HG03064 (cell line): ENCODE measurements around the gene MZF1.

Source experiments
- ATAC-seq: cut with Tn5 transposase; IDR thresholded peaks from one replicate; pipeline ENCODE4 v1.9.1; 2021; ENCODE audit warnings: low read depth; ENCODE audit not compliant: unreplicated experiment

MZF1 gene

DNA sequence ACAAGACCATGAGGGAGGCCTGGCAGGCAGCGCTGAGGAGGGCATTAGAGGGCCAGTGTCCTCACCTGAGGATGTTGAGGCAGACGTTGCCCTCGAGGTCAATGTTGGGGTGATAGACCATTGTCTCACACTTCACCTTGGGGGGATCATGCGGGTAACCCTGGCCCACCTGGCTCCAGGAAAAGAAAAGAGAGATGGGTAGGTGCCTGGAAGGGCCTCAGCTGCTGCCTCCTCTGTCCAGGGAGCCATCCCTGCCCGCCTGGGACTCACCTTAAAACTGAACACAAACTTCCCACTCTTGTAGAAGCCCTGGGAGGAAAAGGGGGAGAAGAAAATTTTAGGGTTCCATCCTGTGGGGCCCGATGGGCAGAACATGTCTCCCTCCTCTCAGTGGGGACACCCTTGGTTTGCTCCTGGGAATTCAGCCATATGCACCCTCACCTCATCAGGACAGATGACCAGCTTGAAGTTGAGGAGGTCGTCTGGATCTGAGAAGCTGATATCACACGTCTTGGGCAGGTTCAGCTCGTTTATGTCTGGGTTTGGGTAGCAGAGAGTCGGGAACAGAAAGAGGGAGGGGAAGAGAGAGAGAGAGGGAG, 16.4 kb downstream of the MZF1 start:
- no peak for ATAC-seq

DNA sequence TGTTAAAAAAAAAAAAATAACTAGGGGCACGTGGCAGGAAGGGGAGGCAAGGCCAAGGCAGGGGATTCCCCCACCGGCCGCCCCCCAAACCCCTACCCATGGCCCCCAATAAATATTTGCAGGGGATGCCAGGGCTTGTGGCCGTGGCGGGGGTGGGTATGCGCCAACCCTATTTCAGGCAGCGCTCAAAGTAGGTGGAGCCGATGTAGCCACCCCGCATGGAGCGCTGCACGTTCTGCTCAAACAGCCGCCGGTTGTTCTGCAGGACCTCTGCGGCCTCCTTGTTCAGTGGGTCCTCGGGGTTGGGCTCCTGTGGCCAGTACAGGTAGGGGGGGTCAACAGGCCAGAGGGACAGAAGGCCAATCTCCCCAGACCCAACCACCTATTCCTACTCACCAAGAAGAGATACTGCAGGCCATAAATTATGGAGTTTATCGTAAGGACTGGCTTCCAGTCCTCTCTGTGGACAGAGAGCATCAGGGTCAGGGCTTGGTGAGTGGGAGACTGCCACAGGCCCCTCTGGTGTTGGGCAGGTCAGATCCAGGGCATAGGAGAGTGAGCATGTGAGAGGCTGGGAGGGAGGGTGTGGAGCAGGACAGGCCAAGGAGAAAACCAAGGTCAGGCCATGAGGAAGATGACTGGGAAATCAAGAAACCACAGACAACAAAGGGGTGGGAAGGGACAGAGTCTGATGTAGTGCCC, 17.1 kb downstream of the MZF1 start:
- no peak for ATAC-seq

DNA sequence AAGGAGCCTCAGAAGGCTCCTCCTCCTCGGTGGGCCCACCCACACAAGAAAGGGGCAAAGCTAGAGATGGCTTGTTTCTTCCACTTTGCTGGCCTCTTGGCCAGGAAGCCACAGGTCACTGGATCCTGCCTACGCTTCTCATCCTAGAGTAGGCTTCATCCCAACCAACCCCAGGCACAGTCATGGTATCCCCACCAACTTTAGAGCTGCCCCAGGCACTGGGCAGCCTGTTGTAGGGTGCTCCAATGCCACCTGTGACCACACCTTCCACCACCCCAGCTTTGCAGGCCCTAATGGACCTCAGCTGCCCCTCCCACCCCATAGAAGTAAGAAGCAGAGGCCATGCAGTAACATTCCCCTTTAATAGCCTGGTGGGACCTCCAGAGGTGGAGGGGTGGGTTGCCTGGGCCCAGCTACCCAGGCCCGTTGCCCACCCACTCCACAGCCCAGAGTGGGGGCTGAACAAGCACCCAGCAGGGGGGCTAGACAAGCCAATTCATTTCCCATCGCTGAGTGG, 17.7 kb downstream of the MZF1 start:
- no peak for ATAC-seq

DNA sequence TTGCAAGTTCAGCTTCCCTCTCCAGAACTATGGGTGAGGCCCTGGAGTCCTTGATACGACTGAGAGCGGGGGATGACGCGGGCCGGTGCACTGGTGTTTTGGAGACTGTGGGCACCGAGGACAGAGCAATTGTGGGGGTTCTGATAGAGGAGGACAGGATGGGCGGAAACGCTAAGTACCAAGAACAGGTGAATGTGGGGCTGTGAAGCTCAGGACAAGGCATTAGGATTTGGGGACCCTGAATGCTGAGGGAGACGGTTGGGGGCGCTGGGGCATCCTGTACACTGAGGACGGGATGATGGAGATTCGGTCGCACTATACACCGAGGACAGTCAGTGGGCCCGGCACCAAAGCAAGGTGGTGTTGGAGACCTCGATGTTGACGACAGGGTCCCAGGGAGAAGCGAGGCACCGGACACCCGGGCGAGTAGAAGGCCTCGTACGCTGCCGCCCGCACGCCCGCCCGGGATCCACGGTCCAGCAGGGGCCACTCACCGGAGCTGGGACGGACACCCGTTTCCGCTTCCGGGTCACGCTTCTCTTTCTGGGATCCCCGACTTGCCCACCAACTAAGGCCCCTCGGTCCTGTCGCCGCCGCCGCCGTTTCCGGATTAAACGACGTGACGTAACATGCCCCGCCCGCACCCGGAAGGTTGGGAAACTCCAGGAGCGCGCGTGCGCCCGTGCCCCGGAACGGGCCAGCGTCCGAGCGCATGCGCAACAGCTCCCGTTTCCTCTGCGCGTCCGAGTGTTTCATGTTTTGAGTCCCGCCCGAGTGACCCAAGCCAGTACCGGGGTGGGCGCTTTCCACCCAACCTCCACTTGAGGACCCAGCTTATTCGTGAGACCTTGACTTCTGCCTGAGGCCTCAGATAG, 18.4 kb downstream of the MZF1 start, which contains the start of gene CHMP2A:
Gene CHMP2A, minus strand, starts transcription at position 612 of the 875 bp plus-strand sequence. CDS start 893 bp downstream, outside the sequence.
- ATAC-seq = no peak

DNA sequence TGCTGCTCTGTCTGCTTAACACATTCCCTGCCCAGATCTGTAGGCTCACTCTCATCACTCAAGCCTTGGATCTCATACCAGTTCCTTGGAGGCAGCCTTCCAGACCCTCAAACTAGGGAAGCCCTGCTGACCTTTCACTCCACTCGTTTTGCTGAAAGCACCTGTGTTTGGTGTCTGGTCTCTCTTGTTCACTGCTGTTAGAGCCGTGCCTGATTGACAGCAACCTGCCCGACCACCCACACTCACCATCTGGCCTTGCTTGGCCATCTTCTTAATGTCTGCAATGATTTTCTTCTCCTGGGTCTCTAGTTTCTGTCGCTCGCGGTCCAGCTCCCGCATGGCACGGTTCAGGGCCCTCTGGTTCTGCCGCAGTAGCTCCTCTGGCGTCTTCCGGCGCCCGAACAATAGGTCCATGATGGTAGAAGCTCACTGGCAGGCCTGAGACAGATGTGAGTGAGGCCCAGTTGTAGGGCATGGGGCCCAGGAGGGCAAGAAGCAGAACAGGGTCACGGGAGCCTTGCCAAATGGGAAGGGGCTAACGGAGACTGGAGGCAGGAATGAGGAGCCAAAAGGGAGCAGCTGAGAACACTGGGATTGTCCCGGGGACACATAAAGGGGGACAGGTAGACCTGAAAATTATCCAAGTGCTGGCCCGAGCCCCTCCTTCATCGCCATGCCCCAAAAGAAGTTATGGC, 19.2 kb downstream of the MZF1 start:
- no peak for ATAC-seq

DNA sequence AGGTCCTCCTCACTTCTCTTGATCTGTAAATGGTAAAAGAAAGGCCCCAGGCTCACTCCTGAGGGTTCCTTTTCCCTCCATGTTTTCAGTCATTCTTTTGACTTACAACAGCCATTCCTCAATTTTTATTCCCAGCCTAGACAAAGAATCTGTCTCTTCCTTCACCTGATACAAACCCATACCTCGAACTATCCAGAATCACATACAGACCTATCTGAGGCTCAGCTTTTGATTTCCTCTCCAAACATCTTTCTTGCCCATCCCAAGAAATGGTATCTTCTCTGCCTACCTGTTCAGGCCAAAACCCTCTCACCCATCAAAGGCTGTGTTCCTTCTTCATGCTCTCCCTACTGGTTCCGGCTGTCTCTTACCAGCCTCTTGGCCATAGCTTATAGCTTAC, 20.5 kb downstream of the MZF1 start:
- ATAC-seq = no peak

DNA sequence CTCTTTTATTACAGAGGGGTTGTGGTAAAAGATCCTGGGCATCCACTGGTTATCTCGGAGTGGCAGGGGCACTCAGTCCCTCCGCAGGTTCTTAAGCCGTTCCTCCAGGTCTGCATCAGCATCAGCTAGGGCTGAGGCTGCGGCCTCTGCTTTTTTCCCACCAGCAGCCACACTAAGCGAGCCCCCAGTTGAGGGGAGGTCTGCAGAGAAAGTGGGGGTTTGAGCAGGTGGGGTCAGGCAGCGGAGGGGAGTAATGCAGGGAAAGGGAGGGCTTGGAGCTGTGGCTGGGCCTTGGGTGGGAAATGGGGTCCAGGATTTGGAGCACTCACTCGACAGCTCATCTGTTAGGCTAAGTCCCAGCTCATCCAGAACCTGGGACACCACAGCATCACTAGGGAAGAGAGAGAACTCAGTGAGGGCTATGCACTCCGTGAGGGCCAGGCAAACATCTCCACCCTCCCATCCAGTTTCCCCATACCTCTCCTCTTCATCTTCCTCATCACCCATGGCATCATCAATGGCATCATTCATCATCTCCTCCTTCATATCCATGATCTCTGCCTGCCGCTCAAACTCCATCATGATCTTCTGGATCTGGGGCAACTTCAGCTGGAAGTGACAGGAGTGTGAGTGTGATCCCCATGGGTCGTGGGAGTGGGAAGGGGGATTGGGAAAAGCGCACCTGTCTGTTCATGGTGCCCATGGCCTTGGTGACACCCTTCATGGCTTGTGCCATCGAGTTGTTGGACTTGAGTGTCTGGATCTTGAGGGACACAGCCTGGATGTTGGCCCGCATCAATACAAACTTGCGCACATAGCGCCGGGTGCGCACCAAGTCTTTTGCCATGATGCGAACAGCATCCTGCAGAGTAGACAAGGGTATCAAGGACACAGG, 21.3 kb downstream of the MZF1 start:
- ATAC-seq = no peak

DNA sequence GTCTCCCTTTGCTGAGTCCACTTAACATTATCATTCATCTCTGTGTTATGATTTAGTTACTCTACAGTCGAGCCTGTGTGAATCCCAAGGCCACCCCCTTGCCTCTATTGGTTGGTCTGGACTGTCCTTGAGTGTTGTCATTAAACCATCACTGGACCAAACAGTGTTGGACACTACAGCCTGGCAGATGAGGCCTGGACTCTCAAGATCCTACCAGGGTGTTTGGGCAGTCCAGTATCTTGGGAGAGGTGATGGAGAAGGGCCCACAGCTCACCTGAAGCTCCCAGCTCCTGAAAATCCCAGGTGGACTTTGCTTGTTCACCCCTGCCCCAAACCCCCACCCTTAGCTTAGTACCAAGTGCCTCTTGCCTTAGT, 22.0 kb downstream of the MZF1 start:
- ATAC-seq = no peak

DNA sequence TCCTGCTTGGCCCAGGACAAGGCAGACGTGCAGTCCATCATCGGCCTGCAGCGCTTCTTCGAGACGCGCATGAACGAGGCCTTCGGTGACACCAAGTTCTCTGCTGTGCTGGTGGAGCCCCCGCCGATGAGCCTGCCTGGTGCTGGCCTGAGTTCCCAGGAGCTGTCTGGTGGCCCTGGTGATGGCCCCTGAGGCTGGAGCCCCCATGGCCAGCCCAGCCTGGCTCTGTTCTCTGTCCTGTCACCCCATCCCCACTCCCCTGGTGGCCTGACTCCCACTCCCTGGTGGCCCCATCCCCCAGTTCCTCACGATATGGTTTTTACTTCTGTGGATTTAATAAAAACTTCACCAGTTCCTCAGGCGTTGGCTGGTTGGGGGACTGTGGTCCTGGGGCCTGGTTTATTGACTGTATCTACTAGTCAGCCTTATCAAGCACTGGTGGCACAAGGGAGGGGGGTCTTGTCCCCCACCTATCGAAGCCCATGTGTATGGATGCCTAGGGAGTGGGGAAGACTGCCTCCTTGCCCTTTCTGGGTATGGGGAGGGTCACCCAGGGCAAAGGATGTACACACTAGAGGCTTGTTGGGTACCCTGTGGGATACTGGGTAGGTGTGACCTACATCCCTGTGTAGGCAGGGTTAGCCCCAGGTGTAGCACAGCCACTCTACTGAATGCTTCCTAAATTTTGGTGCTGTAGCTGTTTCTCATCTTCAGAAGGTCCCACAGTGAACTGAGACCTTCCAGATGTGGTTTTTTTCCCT, 22.6 kb downstream of the MZF1 start:
- no peak for ATAC-seq

DNA sequence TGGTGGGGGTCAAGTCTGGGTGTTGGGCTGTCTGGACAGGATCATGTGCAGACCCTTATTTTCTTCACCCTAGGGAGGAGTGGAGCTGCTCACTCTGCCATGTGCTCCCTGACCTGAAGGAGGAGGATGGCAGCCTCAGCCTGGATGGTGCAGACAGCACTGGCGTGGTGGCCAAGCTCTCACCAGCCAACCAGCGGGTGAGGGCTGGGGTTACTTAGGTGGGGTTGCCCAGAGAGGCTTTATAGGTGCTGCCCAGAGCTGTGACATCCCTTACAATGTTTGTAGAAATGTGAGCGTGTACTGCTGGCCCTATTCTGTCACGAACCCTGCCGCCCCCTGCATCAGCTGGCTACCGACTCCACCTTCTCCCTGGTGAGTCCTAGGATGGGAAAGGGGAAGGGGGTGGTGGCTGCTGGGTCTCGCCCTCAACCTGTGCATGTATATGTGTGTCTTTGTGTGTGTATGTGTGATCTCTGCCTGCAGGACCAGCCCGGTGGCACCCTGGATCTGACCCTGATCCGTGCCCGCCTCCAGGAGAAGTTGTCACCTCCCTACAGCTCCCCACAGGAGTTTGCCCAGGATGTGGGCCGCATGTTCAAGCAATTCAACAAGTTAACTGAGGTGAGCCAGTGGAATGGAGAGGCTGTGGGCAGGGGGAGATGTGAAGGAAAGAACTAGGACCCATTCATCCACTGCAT, 23.3 kb downstream of the MZF1 start:
- ATAC-seq = no peak

DNA sequence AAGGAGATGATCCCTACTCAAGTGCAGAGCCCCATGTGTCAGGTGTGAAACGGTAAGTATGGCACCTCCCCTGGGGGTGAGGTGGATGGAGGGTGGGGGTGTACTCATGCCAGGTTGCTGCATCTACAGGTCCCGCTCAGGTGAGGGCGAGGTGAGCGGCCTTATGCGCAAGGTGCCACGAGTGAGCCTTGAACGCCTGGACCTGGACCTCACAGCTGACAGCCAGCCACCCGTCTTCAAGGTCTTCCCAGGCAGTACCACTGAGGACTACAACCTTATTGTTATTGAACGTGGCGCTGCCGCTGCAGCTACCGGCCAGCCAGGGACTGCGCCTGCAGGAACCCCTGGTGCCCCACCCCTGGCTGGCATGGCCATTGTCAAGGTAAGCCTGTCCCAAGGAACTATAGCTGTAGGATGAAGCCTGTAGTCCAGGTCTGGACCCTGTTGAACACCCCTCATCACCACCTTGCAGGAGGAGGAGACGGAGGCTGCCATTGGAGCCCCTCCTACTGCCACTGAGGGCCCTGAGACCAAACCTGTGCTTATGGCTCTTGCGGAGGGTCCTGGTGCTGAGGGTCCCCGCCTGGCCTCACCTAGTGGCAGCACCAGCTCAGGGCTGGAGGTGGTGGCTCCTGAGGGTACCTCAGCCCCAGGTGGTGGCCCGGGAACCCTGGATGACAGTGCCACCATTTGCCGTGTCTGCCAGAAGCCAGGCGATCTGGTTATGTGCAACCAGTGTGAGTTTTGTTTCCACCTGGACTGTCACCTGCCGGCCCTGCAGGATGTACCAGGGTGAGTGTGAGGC, 24.1 kb downstream of the MZF1 start:
- ATAC-seq = no peak

DNA sequence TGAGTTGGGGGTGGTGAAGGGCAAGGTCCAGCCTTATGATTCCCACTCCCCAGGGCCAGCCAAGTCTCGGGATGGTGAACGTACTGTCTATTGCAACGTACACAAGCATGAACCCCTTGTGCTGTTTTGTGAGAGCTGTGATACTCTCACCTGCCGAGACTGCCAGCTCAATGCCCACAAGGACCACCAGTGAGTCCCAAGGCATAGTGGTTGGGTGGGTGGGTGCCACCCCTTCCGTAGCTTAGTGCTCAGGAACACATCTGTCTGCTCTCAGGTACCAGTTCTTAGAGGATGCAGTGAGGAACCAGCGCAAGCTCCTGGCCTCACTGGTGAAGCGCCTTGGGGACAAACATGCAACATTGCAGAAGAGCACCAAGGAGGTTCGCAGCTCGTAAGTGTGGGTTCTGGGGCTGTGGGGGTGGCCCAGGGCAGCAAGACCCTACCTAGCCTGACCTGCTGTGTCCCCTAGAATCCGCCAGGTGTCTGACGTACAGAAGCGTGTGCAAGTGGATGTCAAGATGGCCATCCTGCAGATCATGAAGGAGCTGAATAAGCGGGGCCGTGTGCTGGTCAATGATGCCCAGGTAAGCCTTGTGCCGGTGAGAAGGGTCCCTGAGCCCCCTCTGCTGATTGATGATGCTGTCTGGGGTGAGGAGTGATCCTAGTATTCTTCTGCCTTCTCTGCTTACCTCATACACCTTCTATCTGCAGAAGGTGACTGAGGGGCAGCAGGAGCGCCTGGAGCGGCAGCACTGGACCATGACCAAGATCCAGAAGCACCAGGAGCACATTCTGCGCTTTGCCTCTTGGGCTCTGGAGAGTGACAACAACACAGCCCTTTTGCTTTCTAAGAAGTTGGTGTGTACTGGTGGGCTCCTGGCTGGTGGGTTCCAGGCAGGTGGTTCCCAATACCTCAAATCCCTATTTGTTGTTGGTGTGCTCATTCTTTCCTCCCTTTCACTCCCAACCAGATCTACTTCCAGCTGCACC, 25.5 kb downstream of the MZF1 start:
- no peak for ATAC-seq

DNA sequence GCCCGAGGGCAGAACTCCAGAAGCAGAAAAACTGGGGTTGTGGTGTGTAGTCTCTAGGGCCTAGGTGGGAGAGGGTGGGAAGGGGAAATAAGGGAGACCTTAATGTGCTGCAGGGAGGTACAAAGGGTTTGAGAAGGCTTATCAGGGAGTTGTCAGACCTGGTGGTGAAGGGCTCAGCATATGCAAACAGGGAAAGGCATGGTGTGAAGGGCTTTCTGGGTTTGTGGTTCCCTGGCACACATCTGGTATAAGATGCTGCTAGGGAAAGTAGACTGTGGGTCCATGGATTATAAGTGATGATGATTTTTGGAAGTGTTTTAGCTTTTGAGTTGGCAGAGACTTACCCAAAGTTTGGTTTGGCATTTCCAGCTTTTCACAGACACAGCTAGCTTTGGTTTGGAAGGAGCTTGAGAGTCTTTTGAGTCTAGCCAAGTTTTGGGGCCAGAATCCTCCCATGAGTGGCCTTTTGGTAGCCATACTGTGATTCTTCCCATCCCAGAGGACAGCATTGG, 27.1 kb downstream of the MZF1 start:
- no peak for ATAC-seq

DNA sequence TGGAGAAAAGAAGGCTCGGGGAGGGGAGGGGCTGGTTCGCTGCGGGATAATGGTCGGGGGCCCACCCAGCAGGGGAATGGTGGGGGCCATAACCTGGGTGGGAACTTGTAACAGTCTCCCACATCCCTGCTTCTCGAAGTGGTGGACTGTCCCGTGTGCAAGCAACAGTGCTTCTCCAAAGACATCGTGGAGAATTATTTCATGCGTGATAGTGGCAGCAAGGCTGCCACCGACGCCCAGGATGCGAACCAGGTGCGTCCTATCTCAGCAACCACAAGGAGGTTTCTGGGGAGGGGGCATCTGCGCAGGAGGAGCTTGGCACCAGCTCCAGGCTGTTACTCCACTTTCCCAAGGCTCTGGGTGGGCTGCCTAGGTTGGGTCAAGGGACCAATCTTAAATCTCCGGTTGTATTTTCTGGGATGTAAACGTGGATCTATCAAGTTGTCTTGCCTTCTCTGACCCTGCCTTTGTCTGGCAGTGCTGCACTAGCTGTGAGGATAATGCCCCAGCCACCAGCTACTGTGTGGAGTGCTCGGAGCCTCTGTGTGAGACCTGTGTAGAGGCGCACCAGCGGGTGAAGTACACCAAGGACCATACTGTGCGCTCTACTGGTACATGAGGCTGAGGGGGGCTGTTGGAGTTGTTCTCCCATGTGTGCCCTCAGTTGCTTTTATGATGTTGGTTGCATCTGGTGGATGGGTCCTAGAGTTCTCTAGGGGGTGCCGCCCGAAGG, 27.7 kb downstream of the MZF1 start:
- ATAC-seq = no peak

DNA sequence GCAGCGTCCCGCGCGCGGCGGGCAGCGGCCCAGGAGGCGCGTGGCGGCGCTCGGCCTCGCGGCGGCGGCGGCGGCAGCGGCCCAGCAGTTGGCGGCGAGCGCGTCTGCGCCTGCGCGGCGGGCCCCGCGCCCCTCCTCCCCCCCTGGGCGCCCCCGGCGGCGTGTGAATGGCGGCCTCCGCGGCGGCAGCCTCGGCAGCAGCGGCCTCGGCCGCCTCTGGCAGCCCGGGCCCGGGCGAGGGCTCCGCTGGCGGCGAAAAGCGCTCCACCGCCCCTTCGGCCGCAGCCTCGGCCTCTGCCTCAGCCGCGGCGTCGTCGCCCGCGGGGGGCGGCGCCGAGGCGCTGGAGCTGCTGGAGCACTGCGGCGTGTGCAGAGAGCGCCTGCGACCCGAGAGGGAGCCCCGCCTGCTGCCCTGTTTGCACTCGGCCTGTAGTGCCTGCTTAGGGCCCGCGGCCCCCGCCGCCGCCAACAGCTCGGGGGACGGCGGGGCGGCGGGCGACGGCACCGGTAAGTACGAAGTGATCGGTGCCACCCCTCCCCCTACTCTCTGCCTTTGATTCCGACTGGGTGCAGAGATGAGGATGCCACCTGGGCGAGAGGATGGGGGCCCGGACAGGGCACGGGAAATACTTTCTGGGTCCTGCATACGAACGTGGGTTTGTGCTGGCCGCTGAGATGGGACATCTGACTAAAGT, 28.4 kb downstream of the MZF1 start:
- peak; percentile 33 for ATAC-seq
